ENCODE data around the gene PRND.
"Not testable (repeated sequence)": the region's sequence is repeated elsewhere in the genome, so short reads cannot be mapped to it uniquely, and the experiment has no call there.

PRND gene

DNA sequence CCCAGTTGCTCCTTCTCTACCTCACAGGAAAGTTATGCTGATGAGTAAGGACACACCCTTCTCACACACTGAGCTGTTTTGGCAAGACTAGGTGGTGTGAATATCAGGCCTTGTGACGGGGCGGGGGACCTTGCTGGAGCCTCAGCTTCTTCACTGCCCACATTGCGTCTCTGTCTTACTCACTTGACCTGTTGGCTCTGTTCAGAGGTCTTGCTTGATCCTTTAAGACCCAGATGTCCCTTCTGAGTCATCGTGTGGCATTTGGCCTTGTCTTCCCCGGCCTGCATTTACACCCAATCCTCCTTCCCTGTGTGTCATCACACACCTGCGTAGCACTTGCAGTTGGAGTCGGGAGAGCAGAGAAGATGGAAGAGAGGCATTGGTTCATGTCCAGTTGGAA is 8.3 kb upstream of the PRND start:
- in situ Hi-C loops (cut with HindIII; ENCODE audit: low pct_unique_long_range_greater_than_20kb, low sequenced_read_pairs), result no loop called here
- no peak for TF ChIP-seq JUND (IDR thresholded peaks at IDR 0.05; ENCODE audit: low read depth)
- DNase-seq (ENCODE audit: low read depth in 1 of 2, low spot score in 1 of 2), result no peak

DNA sequence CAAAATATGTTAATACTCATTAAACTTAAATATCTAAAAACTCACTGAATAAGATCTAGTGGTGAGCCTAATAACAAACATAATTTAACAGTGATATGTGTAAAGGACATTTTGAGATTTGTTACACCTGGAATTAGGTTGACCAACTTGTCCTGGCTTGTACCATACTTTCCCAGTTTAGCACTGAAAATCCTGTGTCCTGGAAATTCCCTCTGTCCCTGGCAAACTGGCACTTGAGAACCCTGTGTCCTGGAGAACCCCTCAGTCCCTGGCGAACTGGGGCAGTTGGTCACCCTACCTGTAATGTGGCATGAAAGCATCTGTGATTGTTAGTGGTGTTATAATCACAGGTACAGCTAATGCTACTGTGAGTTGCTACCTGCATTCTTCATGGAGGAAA is 6.9 kb upstream of the PRND start:
- DNase-seq (ENCODE audit: low read depth in 1 of 2, low spot score in 1 of 2), result no peak
- TF ChIP-seq JUND (IDR thresholded peaks at IDR 0.05; ENCODE audit: low read depth), result no peak
- in situ Hi-C loops (cut with HindIII; ENCODE audit: low pct_unique_long_range_greater_than_20kb, low sequenced_read_pairs), result no loop called here

DNA sequence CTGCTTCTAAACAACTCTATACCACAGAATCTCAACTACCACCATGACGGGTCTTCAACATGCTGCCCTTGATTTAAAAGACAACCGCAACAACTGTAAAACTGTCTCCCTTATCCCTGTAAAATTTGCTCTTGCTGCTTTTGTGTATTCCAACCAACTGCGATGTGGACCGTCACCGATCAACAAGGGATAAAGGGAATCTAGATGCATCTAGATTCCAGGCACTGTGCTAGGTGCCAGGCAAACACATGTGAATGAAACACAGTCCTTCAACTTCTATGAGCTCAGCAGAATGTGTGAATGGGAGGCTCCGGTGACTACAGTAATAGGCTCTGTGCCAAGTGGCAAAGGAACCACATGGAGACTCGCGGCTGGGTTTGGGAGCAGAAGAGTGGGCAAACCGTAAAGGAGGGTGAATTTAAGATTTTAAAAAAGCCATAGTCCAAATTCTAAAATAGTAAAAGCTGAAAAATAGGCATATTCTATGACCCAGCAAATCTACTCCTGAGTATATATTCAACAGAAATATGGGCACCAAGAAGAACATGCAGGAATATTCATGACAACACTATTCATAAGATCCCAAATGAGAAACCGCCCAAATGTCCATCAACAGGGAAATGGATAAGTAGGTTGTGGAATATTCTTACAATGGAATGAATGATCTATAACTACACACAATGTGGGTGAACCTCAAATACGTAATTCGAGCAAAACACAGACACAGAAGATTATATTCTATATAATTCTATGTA is 3.7 kb upstream of the PRND start:
- TF ChIP-seq JUND (IDR thresholded peaks at IDR 0.05; ENCODE audit: low read depth), result no peak
- in situ Hi-C loops (cut with HindIII; ENCODE audit: low pct_unique_long_range_greater_than_20kb, low sequenced_read_pairs), result no loop called here
- DNase-seq (ENCODE audit: low read depth in 1 of 2, low spot score in 1 of 2), result no peak

DNA sequence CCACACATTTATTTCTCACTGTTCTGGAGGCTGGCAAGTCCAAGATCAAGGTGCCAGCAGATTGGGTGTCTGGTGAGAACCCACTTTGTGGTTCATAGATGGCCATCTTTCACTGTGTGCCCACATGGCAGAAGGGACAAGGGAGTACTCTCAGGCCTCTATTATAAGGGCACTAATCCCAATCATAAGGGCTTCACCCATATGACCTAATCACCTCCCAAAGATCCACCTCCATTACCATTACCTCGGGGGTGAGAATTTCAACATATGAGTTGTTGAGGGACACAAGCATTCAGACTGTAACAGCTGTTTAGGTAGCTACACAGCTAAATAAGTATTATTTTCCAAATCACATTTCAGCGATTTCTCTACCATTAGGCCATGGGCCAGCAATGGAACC is 2.5 kb upstream of the PRND start:
- no peak for TF ChIP-seq JUND (IDR thresholded peaks at IDR 0.05; ENCODE audit: low read depth)
- in situ Hi-C loops (cut with HindIII; ENCODE audit: low pct_unique_long_range_greater_than_20kb, low sequenced_read_pairs), result no loop called here
- DNase-seq (ENCODE audit: low read depth in 1 of 2, low spot score in 1 of 2), result no peak

DNA sequence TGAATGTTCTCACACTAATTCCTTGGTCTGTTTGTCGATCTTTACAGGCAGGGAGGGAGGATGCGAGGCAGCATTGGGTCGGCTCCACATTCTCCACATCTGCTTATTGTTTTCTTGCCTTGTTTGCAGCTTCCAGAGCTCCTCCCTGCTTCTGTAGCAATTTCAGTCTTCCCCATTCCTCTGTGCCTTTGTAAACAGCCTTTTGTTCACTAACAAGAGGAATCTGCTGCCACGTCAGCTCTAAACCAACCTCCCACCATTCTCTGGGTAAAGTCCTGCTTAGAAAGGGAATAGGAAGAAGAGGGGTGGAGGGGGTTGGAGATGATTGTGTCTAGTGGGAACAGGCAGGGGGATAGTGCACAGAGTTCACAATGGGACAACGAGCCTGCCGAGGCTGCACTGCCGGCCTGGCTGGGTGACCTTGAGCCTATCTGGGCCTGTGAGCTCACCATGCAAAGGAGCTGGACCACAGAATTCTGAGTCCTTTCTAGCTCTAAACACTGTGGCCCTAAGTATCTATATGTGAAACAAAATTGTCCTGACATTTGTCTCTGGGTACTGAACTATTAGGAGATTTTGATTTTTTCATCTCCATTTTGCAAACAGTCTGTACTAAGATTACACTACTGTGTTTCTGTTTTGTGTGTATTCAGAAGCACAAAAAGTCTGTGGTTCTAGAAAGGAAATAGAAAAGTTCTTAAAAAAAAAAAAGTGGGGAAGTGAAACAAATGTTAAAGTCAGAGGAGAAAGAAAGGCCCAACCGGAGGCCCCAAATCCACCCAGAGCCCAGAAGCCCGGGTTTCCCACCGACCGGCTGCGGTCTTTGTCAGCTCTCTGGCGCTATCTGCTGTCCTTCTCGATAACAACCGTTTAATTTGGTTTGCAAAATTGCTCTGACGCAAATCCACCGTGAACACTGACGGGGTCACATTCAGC is 1.4 kb upstream of the PRND start:
- DNase-seq (ENCODE audit: low read depth in 1 of 2, low spot score in 1 of 2), result peak; percentile 55 to 66
- TF ChIP-seq JUND (IDR thresholded peaks at IDR 0.05; ENCODE audit: low read depth), result no peak
- in situ Hi-C loops (cut with HindIII; ENCODE audit: low pct_unique_long_range_greater_than_20kb, low sequenced_read_pairs), result no loop called here

DNA sequence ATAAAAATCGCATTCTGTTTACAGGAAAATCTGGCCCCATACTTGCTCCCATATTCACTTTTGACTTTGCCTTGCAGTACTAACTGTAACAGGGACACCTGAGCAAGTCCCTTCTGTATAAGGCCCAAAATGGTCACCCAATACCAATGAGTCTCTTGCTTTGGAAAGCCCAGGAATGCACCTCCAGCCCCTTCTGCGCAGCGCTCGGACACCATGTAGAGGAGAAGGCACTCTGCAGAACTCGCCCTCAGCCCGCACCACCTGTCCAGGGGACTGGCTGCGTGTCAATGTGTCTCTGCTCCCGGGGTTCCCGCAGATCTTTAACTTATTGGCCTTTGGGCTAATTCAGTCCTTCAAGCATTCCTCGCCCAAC is 746 bp upstream of the PRND start:
- TF ChIP-seq JUND (IDR thresholded peaks at IDR 0.05; ENCODE audit: low read depth), result no peak
- in situ Hi-C loops (cut with HindIII; ENCODE audit: low pct_unique_long_range_greater_than_20kb, low sequenced_read_pairs), result no loop called here
- DNase-seq (ENCODE audit: low read depth in 1 of 2, low spot score in 1 of 2), result peak in 1 of 2 experiments; percentile 12

DNA sequence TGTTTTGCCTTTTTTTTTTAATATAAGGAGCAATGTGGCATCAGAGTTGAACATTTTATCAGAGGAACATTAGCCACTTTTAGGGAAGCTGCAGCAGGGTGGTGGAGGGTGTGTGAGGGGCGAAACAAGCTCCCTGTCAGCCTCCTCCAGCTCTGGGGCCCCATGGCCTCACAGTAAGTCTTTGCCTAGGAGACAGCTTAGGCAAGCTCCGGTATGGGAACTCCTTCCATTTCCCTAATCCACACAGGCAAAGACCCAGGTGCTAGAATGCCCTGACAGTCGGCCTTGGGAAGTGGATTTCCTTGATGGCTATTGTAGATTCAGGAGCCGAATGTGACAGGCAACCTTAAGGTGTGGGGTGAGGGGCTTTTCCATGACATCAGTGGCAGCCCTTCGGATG is 862 bp downstream of the PRND start:
- no peak for DNase-seq (ENCODE audit: low read depth in 1 of 2, low spot score in 1 of 2)
- no peak for TF ChIP-seq JUND (IDR thresholded peaks at IDR 0.05; ENCODE audit: low read depth)
- in situ Hi-C loops (cut with HindIII; ENCODE audit: low pct_unique_long_range_greater_than_20kb, low sequenced_read_pairs), result no loop called here

DNA sequence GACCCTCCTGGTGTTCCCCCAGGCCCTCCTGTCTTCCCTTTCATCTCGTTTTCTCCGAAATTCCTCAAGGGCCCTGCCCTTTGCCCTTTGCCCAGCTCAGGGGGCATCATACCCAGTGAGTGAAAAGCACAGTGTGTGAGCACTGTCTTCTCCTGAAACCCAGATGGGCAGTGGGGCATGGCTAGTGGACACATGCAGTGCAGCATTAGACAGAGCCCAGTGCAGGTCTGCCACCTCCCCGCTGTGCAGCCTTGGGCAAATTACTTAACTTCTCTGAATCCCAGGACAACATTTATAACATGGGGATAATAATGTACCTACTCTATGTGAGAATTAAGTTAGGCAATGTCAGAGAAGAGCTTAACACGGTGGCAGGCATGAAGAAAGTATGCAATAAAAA is 1.3 kb downstream of the PRND start:
- DNase-seq (ENCODE audit: low read depth in 1 of 2, low spot score in 1 of 2), result no peak
- in situ Hi-C loops (cut with HindIII; ENCODE audit: low pct_unique_long_range_greater_than_20kb, low sequenced_read_pairs), result no loop called here

DNA sequence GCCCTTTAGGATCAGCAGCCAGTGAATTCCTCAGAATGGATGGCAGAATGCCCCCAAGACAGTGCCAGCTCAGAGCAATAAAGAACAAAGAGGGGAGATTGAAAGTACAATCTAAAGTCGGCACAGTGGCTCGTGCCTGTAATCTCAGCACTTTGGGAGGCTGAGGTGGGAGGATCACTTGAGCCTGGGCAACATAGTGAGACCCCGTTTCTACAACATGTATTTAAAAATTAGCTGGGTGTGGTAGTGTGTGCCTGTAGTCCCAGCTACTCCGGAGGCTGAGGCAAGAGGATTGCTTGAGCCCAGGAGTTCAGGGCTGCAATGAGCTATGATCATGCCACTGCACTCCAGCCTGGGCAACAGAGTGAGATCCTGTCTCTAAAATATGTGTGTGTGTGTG is 1.8 kb downstream of the PRND start:
- in situ Hi-C loops (cut with HindIII; ENCODE audit: low pct_unique_long_range_greater_than_20kb, low sequenced_read_pairs); DNase-seq (ENCODE audit: low read depth in 1 of 2, low spot score in 1 of 2): not testable (repeated sequence)

More for the DNA sequence above, 1.3 kb downstream of the PRND start:
- no peak for TF ChIP-seq JUND (IDR thresholded peaks at IDR 0.05; ENCODE audit: low read depth)

DNA sequence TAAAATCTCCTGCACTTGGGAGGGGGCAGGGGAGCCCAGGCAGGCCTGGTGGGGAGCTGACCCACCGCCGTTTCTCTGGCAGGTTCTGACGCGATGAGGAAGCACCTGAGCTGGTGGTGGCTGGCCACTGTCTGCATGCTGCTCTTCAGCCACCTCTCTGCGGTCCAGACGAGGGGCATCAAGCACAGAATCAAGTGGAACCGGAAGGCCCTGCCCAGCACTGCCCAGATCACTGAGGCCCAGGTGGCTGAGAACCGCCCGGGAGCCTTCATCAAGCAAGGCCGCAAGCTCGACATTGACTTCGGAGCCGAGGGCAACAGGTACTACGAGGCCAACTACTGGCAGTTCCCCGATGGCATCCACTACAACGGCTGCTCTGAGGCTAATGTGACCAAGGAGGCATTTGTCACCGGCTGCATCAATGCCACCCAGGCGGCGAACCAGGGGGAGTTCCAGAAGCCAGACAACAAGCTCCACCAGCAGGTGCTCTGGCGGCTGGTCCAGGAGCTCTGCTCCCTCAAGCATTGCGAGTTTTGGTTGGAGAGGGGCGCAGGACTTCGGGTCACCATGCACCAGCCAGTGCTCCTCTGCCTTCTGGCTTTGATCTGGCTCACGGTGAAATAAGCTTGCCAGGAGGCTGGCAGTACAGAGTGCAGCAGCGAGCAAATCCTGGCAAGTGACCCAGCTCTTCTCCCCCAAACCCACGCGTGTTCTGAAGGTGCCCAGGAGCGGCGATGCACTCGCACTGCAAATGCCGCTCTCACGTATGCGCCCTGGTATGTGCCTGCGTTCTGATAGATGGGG is 3.0 kb downstream of the PRND start:
- no peak for DNase-seq (ENCODE audit: low read depth in 1 of 2, low spot score in 1 of 2)
- TF ChIP-seq JUND (IDR thresholded peaks at IDR 0.05; ENCODE audit: low read depth), result no peak
- in situ Hi-C loops (cut with HindIII; ENCODE audit: low pct_unique_long_range_greater_than_20kb, low sequenced_read_pairs), result no loop called here

DNA sequence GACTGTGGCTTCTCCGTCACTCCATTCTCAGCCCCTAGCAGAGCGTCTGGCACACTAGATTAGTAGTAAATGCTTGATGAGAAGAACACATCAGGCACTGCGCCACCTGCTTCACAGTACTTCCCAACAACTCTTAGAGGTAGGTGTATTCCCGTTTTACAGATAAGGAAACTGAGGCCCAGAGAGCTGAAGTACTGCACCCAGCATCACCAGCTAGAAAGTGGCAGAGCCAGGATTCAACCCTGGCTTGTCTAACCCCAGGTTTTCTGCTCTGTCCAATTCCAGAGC is 3.5 kb downstream of the PRND start:
- TF ChIP-seq JUND (IDR thresholded peaks at IDR 0.05; ENCODE audit: low read depth), result no peak
- DNase-seq (ENCODE audit: low read depth in 1 of 2, low spot score in 1 of 2), result no peak
- in situ Hi-C loops (cut with HindIII; ENCODE audit: low pct_unique_long_range_greater_than_20kb, low sequenced_read_pairs), result no loop called here

DNA sequence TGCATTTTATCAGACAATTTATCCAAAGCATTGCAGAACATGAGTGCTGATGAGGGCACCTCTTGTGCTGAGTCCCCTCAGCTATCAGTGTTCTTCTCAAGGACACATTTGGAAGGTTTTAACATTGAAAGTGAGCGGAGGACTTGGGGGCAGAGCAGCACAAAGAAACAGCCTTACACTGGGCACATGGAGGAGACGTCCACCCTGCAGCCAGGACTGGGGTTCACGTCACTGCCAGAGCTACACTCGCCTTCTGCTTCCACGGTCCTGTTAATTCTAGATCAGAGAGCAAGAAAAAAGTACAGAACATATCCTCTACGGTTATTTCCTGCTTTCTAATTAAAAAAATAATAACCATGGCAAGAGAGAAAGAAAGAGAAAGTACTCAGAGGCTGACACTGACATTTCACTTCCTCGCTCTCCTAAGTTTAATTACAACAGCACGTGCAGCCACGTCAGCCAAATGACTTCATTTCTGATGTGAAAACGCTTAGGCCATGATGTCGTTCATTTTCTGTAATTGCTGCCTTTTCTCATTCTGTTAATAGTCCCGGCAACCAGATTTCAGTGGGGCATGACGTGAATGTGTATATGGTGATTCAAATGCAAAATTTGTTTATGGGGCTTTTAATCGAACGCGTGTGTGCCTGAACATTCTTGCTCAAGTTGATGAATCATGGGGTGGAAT is 5.1 kb downstream of the PRND start:
- no peak for DNase-seq (ENCODE audit: low read depth in 1 of 2, low spot score in 1 of 2)
- in situ Hi-C loops (cut with HindIII; ENCODE audit: low pct_unique_long_range_greater_than_20kb, low sequenced_read_pairs), result no loop called here
- no peak for TF ChIP-seq JUND (IDR thresholded peaks at IDR 0.05; ENCODE audit: low read depth)

Data from T47D (cell line).